ENCODE measurements around the gene CNTN4.

GRCh38 chr3:2317521-2317920 lies 218.9 kb downstream of the CNTN4 start:
- TF ChIP-seq, protein P1, sequence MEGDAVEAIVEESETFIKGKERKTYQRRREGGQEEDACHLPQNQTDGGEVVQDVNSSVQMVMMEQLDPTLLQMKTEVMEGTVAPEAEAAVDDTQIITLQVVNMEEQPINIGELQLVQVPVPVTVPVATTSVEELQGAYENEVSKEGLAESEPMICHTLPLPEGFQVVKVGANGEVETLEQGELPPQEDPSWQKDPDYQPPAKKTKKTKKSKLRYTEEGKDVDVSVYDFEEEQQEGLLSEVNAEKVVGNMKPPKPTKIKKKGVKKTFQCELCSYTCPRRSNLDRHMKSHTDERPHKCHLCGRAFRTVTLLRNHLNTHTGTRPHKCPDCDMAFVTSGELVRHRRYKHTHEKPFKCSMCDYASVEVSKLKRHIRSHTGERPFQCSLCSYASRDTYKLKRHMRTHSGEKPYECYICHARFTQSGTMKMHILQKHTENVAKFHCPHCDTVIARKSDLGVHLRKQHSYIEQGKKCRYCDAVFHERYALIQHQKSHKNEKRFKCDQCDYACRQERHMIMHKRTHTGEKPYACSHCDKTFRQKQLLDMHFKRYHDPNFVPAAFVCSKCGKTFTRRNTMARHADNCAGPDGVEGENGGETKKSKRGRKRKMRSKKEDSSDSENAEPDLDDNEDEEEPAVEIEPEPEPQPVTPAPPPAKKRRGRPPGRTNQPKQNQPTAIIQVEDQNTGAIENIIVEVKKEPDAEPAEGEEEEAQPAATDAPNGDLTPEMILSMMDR (IDR thresholded peaks at IDR 0.05): no peak
- TF ChIP-seq POLR2A (IDR thresholded peaks at IDR 0.05) (no peak), EP300 (IDR thresholded peaks at IDR 0.05) (no peak)

Data from tibial nerve (tissue), 4 donors.